Keratinocyte (primary cell): Measurements from ENCODE around the gene PCIF1. TPM values are rescaled to one million over a fixed set of nuclear protein-coding genes. Genes with fewer than 3 reads are reported as not detected.

Experiments
- DNase-seq: peaks from one replicate; pipeline ENCODE4 v3.0.0-alpha.2; 2011; ENCODE audit warnings: low read depth, missing footprints, low spot score
- FAIRE-seq: peaks from 2 replicates; lab custom pipeline; 2011; peaks lifted over from hg19 to GRCh38; lab: Jason Lieb, UNC
- H2AFZ ChIP-seq: 2 replicates; pipeline ENCODE4 v1.6.0; 2012; ENCODE audit warnings: low read length, control low read depth, inconsistent platforms; ENCODE audit not compliant: control insufficient read depth
- H3K27ac ChIP-seq: 2 replicates; pipeline ENCODE4 v1.5.1; 2011; ENCODE audit warnings: low read length; ENCODE audit not compliant: control insufficient read depth, insufficient read depth
- H3K27me3 ChIP-seq: 3 replicates; pipeline ENCODE4 v1.6.0; 2011; ENCODE audit warnings: low read length; ENCODE audit not compliant: control insufficient read depth, insufficient read depth; ENCODE audit errors: extremely low read depth
- H3K36me3 ChIP-seq, 2 experiments: 2 replicates in 1 of 2; 3 replicates in 1 of 2; pipeline ENCODE4 v1.5.1; 2011; ENCODE audit warnings: low read length in 2 of 2, mild to moderate bottlenecking in 1 of 2; ENCODE audit not compliant: control insufficient read depth in 2 of 2, insufficient read depth in 2 of 2; ENCODE audit errors: extremely low read depth in 1 of 2
- H3K4me1 ChIP-seq: 3 replicates; pipeline ENCODE4 v1.5.1; 2011; ENCODE audit warnings: low read length; ENCODE audit not compliant: control insufficient read depth, insufficient read depth; ENCODE audit errors: extremely low read depth
- H3K4me2 ChIP-seq: 3 replicates; pipeline ENCODE4 v1.6.0; 2011; ENCODE audit warnings: low read depth, low read length; ENCODE audit not compliant: control insufficient read depth, insufficient read depth; ENCODE audit errors: extremely low read depth
- H3K4me3 ChIP-seq, 3 experiments: fragments of 200-600 bp in 1 of 3; sonication (generic) in 1 of 3; 2 replicates in 2 of 3; 3 replicates in 1 of 3; pipeline ENCODE4 v1.5.1; 2011 to 2016; ENCODE audit warnings: low read length in 3 of 3, mild to moderate bottlenecking in 3 of 3, control low read depth in 2 of 3, inconsistent platforms in 1 of 3, low read depth in 1 of 3, mixed read lengths in 1 of 3, mixed run types in 1 of 3, moderate library complexity in 1 of 3; ENCODE audit not compliant: control insufficient read depth in 2 of 3, insufficient read depth in 2 of 3; ENCODE audit errors: extremely low read depth in 1 of 3
- H3K79me2 ChIP-seq: 2 replicates; pipeline ENCODE4 v1.6.0; 2012; ENCODE audit warnings: low read length; ENCODE audit not compliant: control insufficient read depth, insufficient read depth
- H3K9ac ChIP-seq: 3 replicates; pipeline ENCODE4 v1.6.0; 2011; ENCODE audit warnings: low read length; ENCODE audit not compliant: control insufficient read depth, insufficient read depth; ENCODE audit errors: extremely low read depth
- H3K9me1 ChIP-seq: 3 replicates; pipeline ENCODE4 v1.6.0; 2011; ENCODE audit warnings: low read length; ENCODE audit not compliant: control insufficient read depth, insufficient read depth; ENCODE audit errors: extremely low read depth
- H3K9me3 ChIP-seq: 2 replicates; pipeline ENCODE4 v1.5.1; 2012; ENCODE audit warnings: low read depth, low read length; ENCODE audit not compliant: control insufficient read depth
- H4K20me1 ChIP-seq: 3 replicates; pipeline ENCODE4 v1.6.0; 2011; ENCODE audit warnings: low read length; ENCODE audit not compliant: control insufficient read depth, insufficient read depth; ENCODE audit errors: extremely low read depth
- CTCF ChIP-seq, 3 experiments: IDR thresholded peaks in 1 of 3; conservative IDR thresholded peaks in 1 of 3; optimal IDR thresholded peaks in 1 of 3; 2 replicates in 2 of 3; 3 replicates in 1 of 3; pipeline versions ENCODE3 to v1.5.1; 2011; ENCODE audit warnings: low read length in 3 of 3, mild to moderate bottlenecking in 3 of 3, moderate library complexity in 2 of 3, control low read depth in 1 of 3, inconsistent platforms in 1 of 3; ENCODE audit not compliant: insufficient read depth in 2 of 3; ENCODE audit errors: extremely low read depth in 1 of 3
- EZH2 ChIP-seq: IDR thresholded peaks from one replicate; pipeline ENCODE4 v1.6.1; 2012; ENCODE audit warnings: inconsistent platforms, mild to moderate bottlenecking, low read length, moderate library complexity
- dilution Hi-C: fragments of 300-500 bp; cut with MboI; formaldehyde crosslinking; loops from one replicate; pipeline ENCODE4 v1.7.0; 2020; ENCODE audit warnings: low sequenced_read_pairs; ENCODE audit not compliant: extremely low pct_ligation_motif_present
- polyA plus RNA-seq, 5 experiments: library from polyadenylated mRNA; depleted of rRNA in 3 of 5; stranded (reverse) in 3 of 5; stranded (forward) in 1 of 5; unstranded in 1 of 5; fragments of >200 nt; gene quantifications; 1 replicate in 1 of 5; 2 replicates in 3 of 5; 3 replicates in 1 of 5; pipeline versions ENCODE4 v1.2.1 to v1.2.3, GENCODE V29; 2011 to 2012; ENCODE audit warnings: missing spikeins in 2 of 5, low read depth in 1 of 5, low replicate concordance in 1 of 5

PCIF1 gene
- polyA plus RNA-seq, 1 donor (not counting 4 experiments of a cell fraction or from before 2014, with no cell fraction given): 7.0 TPM

GRCh38 chr20:45919542-45920399 lies 14.7 kb upstream of the PCIF1 start:
- no peaks in the 10 kb centered on the region for H3K9me3 ChIP-seq
- H3K36me3 ChIP-seq: no peaks in the 10 kb centered on the region
- H3K79me2 ChIP-seq: no peaks in the 10 kb centered on the region
- TF ChIP-seq EZH2 (no peak), CTCF (optimal IDR thresholded peaks at IDR 0.05 in 1 of 3, IDR thresholded peaks at IDR 0.05 in 1 of 3, conservative IDR thresholded peaks at IDR 0.05 in 1 of 3; ENCODE audit: extremely low read depth in 1 of 3, insufficient read depth in 2 of 3, low read length in 3 of 3) (no peak)
- no peaks in the 10 kb centered on the region for H3K4me1 ChIP-seq
- no peaks in the 10 kb centered on the region for H4K20me1 ChIP-seq
- H3K27ac ChIP-seq: no peak overlapping the region
- no peaks in the 10 kb centered on the region for H3K9me1 ChIP-seq
- no peak overlapping the region for H3K9ac ChIP-seq
- no peak overlapping the region for H3K4me3 ChIP-seq
- DNase-seq (no peak), FAIRE-seq (no peak)
- no peaks in the 10 kb centered on the region for H3K27me3 ChIP-seq
- no peak overlapping the region for H3K4me2 ChIP-seq
- dilution Hi-C loops: no loop called here
- no peak overlapping the region for H2AFZ ChIP-seq

- DNase-seq (no peak), FAIRE-seq (no peak)
- Histone ChIP-seq H3K79me2 (no peaks in the 10 kb centered on the region), H3K4me2 (no peak overlapping the region), H3K4me3 (no peak overlapping the region), H2AFZ (no peak overlapping the region), H3K27me3 (peaks cover 2% of the 10 kb centered on the region), H3K36me3 (no peaks in the 10 kb centered on the region), H3K4me1 (no peaks in the 10 kb centered on the region), H3K9me1 (no peaks in the 10 kb centered on the region), H3K27ac (no peak overlapping the region), H3K9me3 (no peaks in the 10 kb centered on the region), H4K20me1 (no peaks in the 10 kb centered on the region), H3K9ac (no peak overlapping the region)
- TF ChIP-seq EZH2: no peak
- dilution Hi-C loops: no loop called here
Measured at GRCh38 chr20:45920462-45921336, 13.8 kb upstream of the PCIF1 start.
